Measurements from ENCODE around the gene STK33.

The STK33 gene

GRCh38 chr11:8593935-8594909, at the start of gene STK33:
STK33 (minus strand) TSS chr11:8594228; CDS start chr11:8474905, 119,323 bp downstream.
- no peak for DNase-seq

GRCh38 chr11:8642196-8642841, 48.3 kb upstream of the STK33 start:
- DNase-seq = no peak

- DNase-seq = no peak
Measured at GRCh38 chr11:8641332-8641731, 47.3 kb upstream of the STK33 start.

- DNase-seq = no peak
Measured at GRCh38 chr11:8640267-8640906, 46.4 kb upstream of the STK33 start.

GRCh38 chr11:8639655-8640054, 45.6 kb upstream of the STK33 start:
- no peak for DNase-seq

- DNase-seq = no peak
Measured at GRCh38 chr11:8638300-8638699, 44.3 kb upstream of the STK33 start.

- DNase-seq = no peak
Measured at GRCh38 chr11:8636127-8636526, 42.1 kb upstream of the STK33 start.

GRCh38 chr11:8634498-8634897, 40.5 kb upstream of the STK33 start:
- no peak for DNase-seq

- no peak for DNase-seq
Measured at GRCh38 chr11:8631395-8632118, 37.5 kb upstream of the STK33 start.

- DNase-seq = no peak
Measured at GRCh38 chr11:8624698-8625097, 30.7 kb upstream of the STK33 start.

GRCh38 chr11:8621147-8621546, 27.1 kb upstream of the STK33 start:
- DNase-seq = no peak

- DNase-seq = no peak
Measured at GRCh38 chr11:8617063-8617462, 23.0 kb upstream of the STK33 start.

- no peak for DNase-seq
Measured at GRCh38 chr11:8615291-8616032, 21.4 kb upstream of the STK33 start.

GRCh38 chr11:8614497-8614896, 20.5 kb upstream of the STK33 start:
- no peak for DNase-seq

- DNase-seq = no peak
Measured at GRCh38 chr11:8613036-8613435, 19.0 kb upstream of the STK33 start.

GRCh38 chr11:8612522-8612921, 18.5 kb upstream of the STK33 start:
- no peak for DNase-seq

GRCh38 chr11:8610532-8611116, 16.6 kb upstream of the STK33 start:
- DNase-seq = peak in 2 of 6 experiments; percentile 18

GRCh38 chr11:8608652-8609051, 14.6 kb upstream of the STK33 start:
- DNase-seq = no peak

- no peak for DNase-seq
Measured at GRCh38 chr11:8605971-8606563, 12.0 kb upstream of the STK33 start.

- no peak for DNase-seq
Measured at GRCh38 chr11:8604078-8604723, 10.2 kb upstream of the STK33 start.

GRCh38 chr11:8603696-8604077, 9.7 kb upstream of the STK33 start:
- no peak for DNase-seq
